ENCODE results near the gene SREBF2. TPM values are rescaled to one million over a fixed set of nuclear protein-coding genes. Genes with fewer than 3 reads are reported as not detected.

The SREBF2 gene
- total RNA-seq, 4 donors from 2014 or later = 97.5 to 160 (median 146) TPM

DNA sequence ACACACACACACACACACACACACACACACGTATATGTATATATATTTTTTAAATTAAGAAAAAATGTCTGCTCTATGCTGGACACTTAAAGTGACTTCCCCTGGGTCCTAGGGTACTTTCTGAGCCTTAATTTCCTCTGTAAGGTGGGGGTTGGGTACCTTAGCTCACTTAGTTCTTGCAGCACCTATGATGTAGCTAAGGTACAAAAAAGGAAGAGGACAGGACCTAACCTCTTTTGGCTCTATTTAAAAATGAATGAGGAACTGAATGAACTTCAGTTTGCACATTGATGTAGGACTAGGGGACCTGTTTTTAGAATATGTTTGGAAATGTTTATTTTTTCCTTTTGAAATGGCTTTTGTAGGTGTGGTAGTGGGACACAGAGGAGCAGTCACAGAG lies 11.1 kb downstream of the SREBF2 start:
- peak overlapping the region; percentile 83 for H3K27ac ChIP-seq
- peaks cover 95% of the 10 kb centered on the region for H3K4me1 ChIP-seq
- no peaks in the 10 kb centered on the region for H3K9me3 ChIP-seq
- H3K4me3 ChIP-seq = no peak overlapping the region
- TF ChIP-seq EP300 (IDR thresholded peaks at IDR 0.05) (no peak), CTCF (IDR thresholded peaks at IDR 0.05) (no peak), POLR2AphosphoS5 (IDR thresholded peaks at IDR 0.05) (no peak), POLR2A (IDR thresholded peaks at IDR 0.05) (no peak)
- WGBS = 59% methylated on average over 1 of the region's 1 CpG
- no peaks in the 10 kb centered on the region for H3K27me3 ChIP-seq
- DNase-seq (ENCODE audit: low spot score in 2 of 2) = no peak
- no peaks in the 10 kb centered on the region for H3K36me3 ChIP-seq

DNA sequence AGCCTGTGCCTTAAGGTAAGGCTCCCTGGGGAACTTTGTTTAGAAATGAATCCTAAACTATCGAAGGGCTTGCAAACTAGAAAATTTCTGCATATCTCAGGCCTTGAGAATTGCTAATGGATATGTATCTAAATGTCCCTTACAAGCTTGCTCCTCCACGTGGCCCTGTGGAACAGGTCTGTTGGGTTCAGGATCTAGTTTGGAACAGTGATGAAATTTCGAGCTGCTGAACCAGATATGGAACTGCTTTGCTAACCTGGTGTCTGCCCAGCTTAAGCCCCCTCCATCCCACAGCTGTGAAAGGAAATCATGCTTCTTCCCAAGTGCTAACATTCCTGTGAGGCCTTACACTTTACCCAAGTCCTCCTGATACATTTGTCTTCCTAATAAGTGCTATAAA lies 11.6 kb downstream of the SREBF2 start:
- Histone ChIP-seq H3K4me3 (no peak overlapping the region), H3K36me3 (no peaks in the 10 kb centered on the region), H3K27ac (peak overlapping the region; percentile 83), H3K27me3 (no peaks in the 10 kb centered on the region), H3K9me3 (no peaks in the 10 kb centered on the region), H3K4me1 (peaks cover 91% of the 10 kb centered on the region)
- peak in 2 of 3 donors; percentile 17 to 51 for TF ChIP-seq POLR2AphosphoS5 (IDR thresholded peaks at IDR 0.05)
- TF ChIP-seq CTCF (IDR thresholded peaks at IDR 0.05) = no peak
- no peak for DNase-seq (ENCODE audit: low spot score in 2 of 2)
- 68% methylated on average over 3 of the region's 3 CpGs for WGBS

- 64% methylated on average over 4 of the region's 4 CpGs for WGBS
- no peak overlapping the region for H3K4me3 ChIP-seq
- no peaks in the 10 kb centered on the region for H3K36me3 ChIP-seq
- H3K27me3 ChIP-seq = no peaks in the 10 kb centered on the region
- no peaks in the 10 kb centered on the region for H3K9me3 ChIP-seq
- no peak for DNase-seq (ENCODE audit: low spot score in 2 of 2)
- TF ChIP-seq POLR2A (IDR thresholded peaks at IDR 0.05) (no peak), CTCF (IDR thresholded peaks at IDR 0.05) (no peak), POLR2AphosphoS5 (IDR thresholded peaks at IDR 0.05) (no peak), EP300 (IDR thresholded peaks at IDR 0.05) (no peak)
- H3K27ac ChIP-seq = peak overlapping the region; percentile 83
- peaks cover 79% of the 10 kb centered on the region for H3K4me1 ChIP-seq
These were observed 12.7 kb downstream of the SREBF2 start for GRCh38 chr22:41845380-41846267.

DNA sequence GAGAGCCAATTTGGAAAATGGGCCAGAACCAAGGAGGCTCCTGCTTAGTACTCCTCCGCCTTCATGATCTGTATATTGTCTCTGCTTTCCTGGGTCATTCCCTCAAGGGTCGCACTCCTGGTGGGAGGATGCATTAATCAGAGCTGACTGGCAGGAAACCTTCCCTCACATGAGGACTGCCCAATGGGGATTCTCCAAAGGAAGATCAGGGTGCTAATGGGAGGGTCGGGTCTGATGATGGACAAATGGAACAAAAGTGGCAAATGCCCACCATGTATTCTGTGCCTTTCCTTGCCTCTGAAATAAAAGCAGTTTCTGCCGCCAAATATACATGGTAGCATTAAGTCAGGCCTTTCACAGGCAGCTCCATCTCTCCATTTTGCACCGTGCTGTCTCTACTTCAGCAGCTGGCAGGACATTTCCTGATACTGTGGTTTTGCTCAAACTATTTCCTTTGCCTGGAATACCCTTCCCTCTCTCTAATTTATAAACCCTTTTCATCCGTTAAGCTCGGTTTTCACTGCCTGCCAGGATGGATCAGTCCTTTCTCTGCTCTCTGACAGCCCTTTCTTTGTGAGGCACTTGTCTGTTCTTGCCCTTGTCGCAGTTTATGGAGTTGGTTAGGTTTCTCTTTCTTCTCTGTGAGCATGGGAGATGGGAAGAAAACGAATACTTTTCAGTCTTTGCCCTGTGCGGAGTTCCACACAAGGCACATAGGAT lies 13.5 kb downstream of the SREBF2 start:
- Histone ChIP-seq H3K4me3 (no peak overlapping the region), H3K27ac (peak overlapping the region; percentile 83), H3K9me3 (no peaks in the 10 kb centered on the region), H3K27me3 (no peaks in the 10 kb centered on the region), H3K36me3 (no peaks in the 10 kb centered on the region), H3K4me1 (peaks cover 73% of the 10 kb centered on the region)
- 59% methylated on average over 10 of the region's 10 CpGs for WGBS
- no peak for DNase-seq (ENCODE audit: low spot score in 2 of 2)
- TF ChIP-seq CTCF (IDR thresholded peaks at IDR 0.05) (no peak), POLR2AphosphoS5 (IDR thresholded peaks at IDR 0.05) (no peak), EP300 (IDR thresholded peaks at IDR 0.05) (no peak), POLR2A (IDR thresholded peaks at IDR 0.05) (no peak)

DNA sequence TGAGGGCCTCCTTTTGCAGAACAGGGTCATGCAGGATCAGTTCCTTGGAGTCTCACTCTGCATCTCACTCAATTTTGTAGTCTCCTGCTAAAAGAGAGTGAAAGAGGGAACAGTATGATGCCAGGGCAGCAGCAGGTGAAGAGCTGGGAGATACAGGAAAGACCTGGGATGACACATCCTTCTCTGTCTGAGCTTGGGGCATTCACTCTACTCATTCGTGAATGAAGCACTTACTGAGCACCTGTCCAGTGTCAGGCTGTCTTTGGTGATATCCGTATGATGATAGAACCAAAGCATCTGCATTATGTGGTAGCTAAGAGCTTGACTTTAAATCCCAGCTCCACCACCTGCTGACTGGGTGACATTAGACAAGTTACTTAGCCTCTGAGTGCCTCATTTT lies 14.4 kb downstream of the SREBF2 start:
- Histone ChIP-seq H3K9me3 (no peaks in the 10 kb centered on the region), H3K4me1 (peaks cover 64% of the 10 kb centered on the region), H3K36me3 (peaks cover 3% of the 10 kb centered on the region), H3K27ac (peak overlapping the region; percentile 83), H3K4me3 (no peak overlapping the region), H3K27me3 (no peaks in the 10 kb centered on the region)
- WGBS = 71% methylated on average over 2 of the region's 2 CpGs
- TF ChIP-seq CTCF (IDR thresholded peaks at IDR 0.05) = no peak
- no peak for TF ChIP-seq EP300 (IDR thresholded peaks at IDR 0.05)
- TF ChIP-seq POLR2A (IDR thresholded peaks at IDR 0.05) = no peak
- no peak for TF ChIP-seq POLR2AphosphoS5 (IDR thresholded peaks at IDR 0.05)
- DNase-seq (ENCODE audit: low spot score in 2 of 2) = no peak
